Kidney (tissue), 14 donors: ENCODE results near the gene NME8. TPM values are rescaled to one million over a fixed set of nuclear protein-coding genes. Genes with fewer than 3 reads are reported as not detected.

Source experiments
- DNase-seq, 5 donors: peaks; one replicate each; pipeline ENCODE4 v3.0.0-alpha.2; 2013 to 2020
- FAIRE-seq: peaks from 2 replicates; lab custom pipeline; 2012; peaks lifted over from hg19 to GRCh38; lab: Jason Lieb, UNC
- H3K27ac ChIP-seq, 2 donors: one replicate each; pipeline ENCODE4 v1.7.0; 2013; ENCODE audit warnings: low read depth in 2 of 2, low read length in 2 of 2, inconsistent platforms in 1 of 2
- H3K27me3 ChIP-seq: one replicate; pipeline ENCODE4 v1.7.1; 2013; ENCODE audit warnings: low read length, inconsistent platforms; ENCODE audit not compliant: control insufficient read depth, insufficient read depth
- H3K36me3 ChIP-seq, 3 donors: one replicate each; pipeline versions ENCODE4 v1.7.0 to v1.7.1; 2013; ENCODE audit warnings: low read length in 3 of 3, control low read depth in 1 of 3, inconsistent platforms in 1 of 3; ENCODE audit not compliant: insufficient read depth in 3 of 3, control insufficient read depth in 2 of 3
- H3K4me1 ChIP-seq, 3 donors: one replicate each; pipeline versions ENCODE4 v1.7.0 to v1.7.1; 2013; ENCODE audit warnings: low read length in 3 of 3, inconsistent platforms in 1 of 3, low read depth in 1 of 3; ENCODE audit not compliant: control insufficient read depth in 2 of 3, insufficient read depth in 2 of 3
- H3K4me3 ChIP-seq, 3 donors: one replicate each; pipeline versions ENCODE4 v1.7.0 to v1.8.1; 2013; ENCODE audit warnings: low read length in 3 of 3, control low read depth in 1 of 3, inconsistent platforms in 1 of 3
- H3K9ac ChIP-seq, 3 donors: one replicate each; pipeline versions ENCODE4 v1.7.0 to v1.7.1; 2013; ENCODE audit warnings: low read length in 3 of 3, control low read depth in 1 of 3, inconsistent platforms in 1 of 3
- H3K9me3 ChIP-seq, 3 donors: one replicate each; pipeline versions ENCODE4 v1.7.0 to v1.7.1; 2013; ENCODE audit warnings: low read length in 3 of 3, control low read depth in 1 of 3, inconsistent platforms in 1 of 3; ENCODE audit not compliant: control insufficient read depth in 2 of 3, insufficient read depth in 1 of 3
- intact Hi-C: fragments of 100-400 bp; cut with DNase I; formaldehyde crosslinking; loops from one replicate; pipeline ENCODE4 v1.11.1; 2022
- polyA plus RNA-seq: library from polyadenylated mRNA; stranded (reverse); fragments of 350-450 nt; fragmentation: Illumina TruSeq; extraction: RNeasy Lipid Tissue Mini Kit (QIAGEN cat#74804); gene quantifications from one replicate; pipeline ENCODE4 v1.2.3, GENCODE V29; 2014; ENCODE audit warnings: low read depth, low replicate concordance; ENCODE audit not compliant: insufficient read depth
- total RNA-seq: library from RNA; stranded (reverse); fragmentation: NEBNext Ultra II Directional; extraction: Animal tissue kit (Norgen Biotek cat#: 25700); gene quantifications from one replicate; pipeline ENCODE4 v1.2.1, GENCODE V29; 2021
- TF ChIP-seq, protein P1 (sequence below): IDR thresholded peaks from 3 replicates; pipeline ENCODE4 v1.5.1; 2012; ENCODE audit warnings: mild to moderate bottlenecking, moderate library complexity, borderline replicate concordance; ENCODE audit not compliant: insufficient read depth; ENCODE audit errors: extremely low read depth
- donor health status: control.
- donor health status: control.
- donor health status: control.
- donor health status: control.
- donor health status: control.
- donor health status: DM: yes; HTN: yes; CAD: no.
- donor health status: Normal renal cell carcinoma (clear cell type).

The NME8 gene
- total and polyA plus RNA-seq, 2 donors from 2014 or later = 0.44 to 1.2 TPM

DNA sequence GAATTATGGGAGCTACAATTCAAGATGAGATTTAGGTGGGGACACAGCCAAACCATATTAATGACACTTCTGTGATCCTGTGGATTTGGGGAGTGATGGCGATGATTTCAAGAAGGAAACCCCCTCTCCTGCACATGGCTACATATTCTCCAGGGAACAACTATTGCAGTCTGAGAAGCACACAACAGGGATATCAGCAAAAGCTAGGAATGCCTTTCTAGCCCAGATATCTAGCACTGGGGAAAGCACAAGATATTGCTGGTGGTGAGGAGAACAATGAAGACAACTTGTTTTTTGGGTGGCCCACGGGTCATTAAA lies 96.3 kb downstream of the NME8 start:
- Histone ChIP-seq H3K9ac (no peak overlapping the region), H3K9me3 (no peaks in the 10 kb centered on the region), H3K27ac (no peak overlapping the region), H3K27me3 (no peaks in the 10 kb centered on the region), H3K36me3 (no peaks in the 10 kb centered on the region), H3K4me3 (no peak overlapping the region), H3K4me1 (peaks cover 0 to 4% (median 3%) of the 10 kb centered on the region in 3 donors)
- FAIRE-seq (no peak), DNase-seq (peak in 1 of 5 donors; percentile 3)
- TF ChIP-seq, protein P1, sequence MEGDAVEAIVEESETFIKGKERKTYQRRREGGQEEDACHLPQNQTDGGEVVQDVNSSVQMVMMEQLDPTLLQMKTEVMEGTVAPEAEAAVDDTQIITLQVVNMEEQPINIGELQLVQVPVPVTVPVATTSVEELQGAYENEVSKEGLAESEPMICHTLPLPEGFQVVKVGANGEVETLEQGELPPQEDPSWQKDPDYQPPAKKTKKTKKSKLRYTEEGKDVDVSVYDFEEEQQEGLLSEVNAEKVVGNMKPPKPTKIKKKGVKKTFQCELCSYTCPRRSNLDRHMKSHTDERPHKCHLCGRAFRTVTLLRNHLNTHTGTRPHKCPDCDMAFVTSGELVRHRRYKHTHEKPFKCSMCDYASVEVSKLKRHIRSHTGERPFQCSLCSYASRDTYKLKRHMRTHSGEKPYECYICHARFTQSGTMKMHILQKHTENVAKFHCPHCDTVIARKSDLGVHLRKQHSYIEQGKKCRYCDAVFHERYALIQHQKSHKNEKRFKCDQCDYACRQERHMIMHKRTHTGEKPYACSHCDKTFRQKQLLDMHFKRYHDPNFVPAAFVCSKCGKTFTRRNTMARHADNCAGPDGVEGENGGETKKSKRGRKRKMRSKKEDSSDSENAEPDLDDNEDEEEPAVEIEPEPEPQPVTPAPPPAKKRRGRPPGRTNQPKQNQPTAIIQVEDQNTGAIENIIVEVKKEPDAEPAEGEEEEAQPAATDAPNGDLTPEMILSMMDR = no peak
- intact Hi-C loops = no loop called here

DNA sequence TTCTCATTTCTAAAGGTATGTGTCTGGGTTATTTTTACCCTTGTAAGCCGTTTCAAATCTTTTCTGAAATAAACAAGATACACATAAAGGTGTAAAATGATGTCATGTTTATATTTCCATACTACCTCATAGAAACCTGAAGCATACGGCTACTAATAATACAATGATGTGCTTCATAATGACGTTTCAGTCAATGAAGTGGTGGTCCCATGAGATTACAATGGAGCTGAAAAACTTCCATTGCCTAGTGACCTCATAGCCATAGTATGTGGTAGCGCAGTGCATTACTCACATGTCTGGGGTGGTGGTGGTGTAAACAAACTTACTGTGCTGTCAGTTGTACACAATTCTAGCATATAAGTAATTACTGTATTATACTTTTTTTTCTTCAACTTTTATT lies 96.9 kb downstream of the NME8 start:
- Histone ChIP-seq H3K9me3 (no peaks in the 10 kb centered on the region), H3K27ac (no peak overlapping the region), H3K9ac (no peak overlapping the region), H3K27me3 (no peaks in the 10 kb centered on the region), H3K4me1 (peaks cover 0 to 4% (median 3%) of the 10 kb centered on the region in 3 donors), H3K4me3 (no peak overlapping the region), H3K36me3 (no peaks in the 10 kb centered on the region)
- DNase-seq (no peak), FAIRE-seq (no peak)
- TF ChIP-seq, protein P1 = no peak
- intact Hi-C loops = no loop called here

GRCh38 chr7:37947138-37947940 lies 98.9 kb downstream of the NME8 start:
- H3K27ac ChIP-seq = no peak overlapping the region
- peaks cover 0 to 7% (median 2%) of the 10 kb centered on the region in 3 donors for H3K36me3 ChIP-seq
- TF ChIP-seq, protein P1 = no peak
- H3K9ac ChIP-seq = no peak overlapping the region
- DNase-seq (no peak), FAIRE-seq (no peak)
- intact Hi-C loops = no loop called here
- H3K4me3 ChIP-seq = no peak overlapping the region
- no peaks in the 10 kb centered on the region for H3K9me3 ChIP-seq
- H3K27me3 ChIP-seq = no peaks in the 10 kb centered on the region
- H3K4me1 ChIP-seq = peaks cover 0 to 4% (median under 1%) of the 10 kb centered on the region in 3 donors
